ENCODE results near the gene NIFK.

DNA sequence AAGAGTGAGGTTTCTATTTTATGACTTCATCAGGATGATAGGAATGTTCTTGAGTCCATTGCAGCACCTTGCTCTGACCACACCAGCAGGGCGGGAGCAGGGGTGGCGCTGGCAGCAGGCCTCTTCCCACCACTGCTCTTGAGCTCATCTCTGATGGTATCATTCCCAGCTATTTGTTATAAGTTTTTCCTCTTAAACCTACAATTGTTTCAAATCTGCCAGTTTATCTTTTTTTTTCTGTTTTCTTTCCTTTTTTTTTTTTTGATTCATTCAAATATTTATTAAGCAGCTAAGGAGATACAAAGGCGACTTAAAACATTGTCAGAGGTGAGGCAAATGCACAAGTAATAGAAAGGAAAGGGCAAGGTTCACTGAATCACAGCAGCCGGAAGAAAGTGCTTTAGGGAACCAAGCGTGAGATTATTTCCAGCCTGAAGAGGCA is 28.7 kb downstream of the NIFK start:
- TF ChIP-seq, protein P1, sequence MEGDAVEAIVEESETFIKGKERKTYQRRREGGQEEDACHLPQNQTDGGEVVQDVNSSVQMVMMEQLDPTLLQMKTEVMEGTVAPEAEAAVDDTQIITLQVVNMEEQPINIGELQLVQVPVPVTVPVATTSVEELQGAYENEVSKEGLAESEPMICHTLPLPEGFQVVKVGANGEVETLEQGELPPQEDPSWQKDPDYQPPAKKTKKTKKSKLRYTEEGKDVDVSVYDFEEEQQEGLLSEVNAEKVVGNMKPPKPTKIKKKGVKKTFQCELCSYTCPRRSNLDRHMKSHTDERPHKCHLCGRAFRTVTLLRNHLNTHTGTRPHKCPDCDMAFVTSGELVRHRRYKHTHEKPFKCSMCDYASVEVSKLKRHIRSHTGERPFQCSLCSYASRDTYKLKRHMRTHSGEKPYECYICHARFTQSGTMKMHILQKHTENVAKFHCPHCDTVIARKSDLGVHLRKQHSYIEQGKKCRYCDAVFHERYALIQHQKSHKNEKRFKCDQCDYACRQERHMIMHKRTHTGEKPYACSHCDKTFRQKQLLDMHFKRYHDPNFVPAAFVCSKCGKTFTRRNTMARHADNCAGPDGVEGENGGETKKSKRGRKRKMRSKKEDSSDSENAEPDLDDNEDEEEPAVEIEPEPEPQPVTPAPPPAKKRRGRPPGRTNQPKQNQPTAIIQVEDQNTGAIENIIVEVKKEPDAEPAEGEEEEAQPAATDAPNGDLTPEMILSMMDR (conservative IDR thresholded peaks at IDR 0.05) = no peak
- TF ChIP-seq EZH2 (IDR thresholded peaks at IDR 0.05; ENCODE audit: low read depth) = no peak
